K562 (cell line): ENCODE results near the gene ZNF529. TPM values are rescaled to one million over a fixed set of nuclear protein-coding genes. Genes with fewer than 3 reads are reported as not detected.

Experiments
- BCOR ChIP-seq: fragments of 450-650 bp; IDR thresholded peaks from 2 replicates; pipeline ENCODE4 v1.6.1; 2016
- GABPB1 ChIP-seq: sonication (generic); formaldehyde crosslinking; IDR thresholded peaks from 2 replicates; pipeline ENCODE4 v1.8.0; 2022; ENCODE audit warnings: mild to moderate bottlenecking, missing genetic modification reagents
- GTF2A2 ChIP-seq: IDR thresholded peaks from 2 replicates; pipeline ENCODE4 v1.6.1; 2016; ENCODE audit warnings: mild to moderate bottlenecking, missing genetic modification characterization, missing compliant biosample characterization
- IRF1 ChIP-seq: sonication (generic); formaldehyde crosslinking; IDR thresholded peaks from 2 replicates; pipeline ENCODE4 v1.8.0; 2022; ENCODE audit warnings: missing genetic modification reagents, mild to moderate bottlenecking, borderline replicate concordance
- LEF1 ChIP-seq: fragments of 450-650 bp; IDR thresholded peaks from 2 replicates; pipeline ENCODE4 v1.6.1; 2016; ENCODE audit warnings: mild to moderate bottlenecking
- NCOA1 ChIP-seq: fragments of 450-650 bp; IDR thresholded peaks from 2 replicates; pipeline ENCODE4 v1.6.1; 2016; ENCODE audit warnings: low read depth
- RAD21 ChIP-seq, 2 experiments: fragments of 250-450 bp in 1 of 2; fragments of 450-650 bp in 1 of 2; sonication (Bioruptor Pico) in 1 of 2; formaldehyde crosslinking in 1 of 2; IDR thresholded peaks in 1 of 2; conservative IDR thresholded peaks in 1 of 2; 2 replicates each; pipeline versions ENCODE4 v1.4.0 to v1.8.0; 2020 to 2022; ENCODE audit warnings: mild to moderate bottlenecking in 2 of 2, moderate library complexity in 1 of 2
- RERE ChIP-seq: sonication (generic); formaldehyde crosslinking; IDR thresholded peaks from 2 replicates; pipeline ENCODE4 v1.8.0; 2023; ENCODE audit warnings: missing genetic modification reagents, mild to moderate bottlenecking, borderline replicate concordance
- SAFB ChIP-seq: fragments of 200-400 bp; formaldehyde crosslinking; IDR thresholded peaks from 2 replicates; pipeline ENCODE4 v1.6.1; 2017; ENCODE audit warnings: low read depth, low read length, borderline replicate concordance
- TAF1 ChIP-seq: IDR thresholded peaks from 2 replicates; pipeline ENCODE4 v1.6.1; 2011; ENCODE audit warnings: mild to moderate bottlenecking, low read length, moderate library complexity; ENCODE audit not compliant: insufficient read depth, control insufficient read depth, severe bottlenecking; ENCODE audit errors: extremely low read depth
- TOE1 ChIP-seq, 2 experiments: fragments of 450-650 bp in 1 of 2; sonication (generic) in 1 of 2; formaldehyde crosslinking in 1 of 2; IDR thresholded peaks; 2 replicates each; pipeline versions ENCODE4 v1.7.1 to v1.8.0; 2016 to 2022; ENCODE audit warnings: borderline replicate concordance in 2 of 2, mild to moderate bottlenecking in 2 of 2, antibody characterized with exemption in 1 of 2, inconsistent platforms in 1 of 2, low read depth in 1 of 2, missing genetic modification reagents in 1 of 2, moderate library complexity in 1 of 2
- U2AF1 ChIP-seq: fragments of 200-400 bp; formaldehyde crosslinking; optimal IDR thresholded peaks from 2 replicates; pipeline ENCODE3; 2017; ENCODE audit warnings: mild to moderate bottlenecking, low read depth, low read length, moderate library complexity
- USF1 ChIP-seq: sonication (generic); formaldehyde crosslinking; IDR thresholded peaks from 2 replicates; pipeline ENCODE4 v1.9.0; 2022; ENCODE audit warnings: mild to moderate bottlenecking, missing genetic modification reagents
- XRCC3 ChIP-seq: fragments of 450-650 bp; IDR thresholded peaks from 2 replicates; pipeline ENCODE4 v1.6.1; 2017; ENCODE audit warnings: mild to moderate bottlenecking, moderate library complexity
- YBX1 ChIP-seq: fragments of 450-650 bp; IDR thresholded peaks from 2 replicates; pipeline ENCODE4 v1.7.1; 2016; ENCODE audit warnings: mild to moderate bottlenecking
- ZNF12 ChIP-seq: sonication (generic); formaldehyde crosslinking; IDR thresholded peaks from 2 replicates; pipeline ENCODE4 v1.4.0; 2020; ENCODE audit warnings: mild to moderate bottlenecking, missing genetic modification reagents
- ZNF124 ChIP-seq: sonication (generic); formaldehyde crosslinking; IDR thresholded peaks from 2 replicates; pipeline ENCODE4 v1.8.1; 2022; ENCODE audit warnings: missing genetic modification reagents
- ZNF143 ChIP-seq: sonication (generic); formaldehyde crosslinking; IDR thresholded peaks from 2 replicates; pipeline ENCODE4 v1.9.0; 2022; ENCODE audit warnings: mild to moderate bottlenecking, missing genetic modification reagents
- ZNF354B ChIP-seq: fragments of 250-450 bp; sonication (Bioruptor Pico); IDR thresholded peaks from 2 replicates; pipeline ENCODE4 v1.4.0; 2020
- ZNF445 ChIP-seq: fragments of 250-450 bp; sonication (Bioruptor Pico); IDR thresholded peaks from 2 replicates; pipeline ENCODE4 v1.4.0; 2020; ENCODE audit warnings: low read depth, mild to moderate bottlenecking, moderate library complexity
- ZNF77 ChIP-seq: fragments of 250-450 bp; sonication (Bioruptor Pico); IDR thresholded peaks from 2 replicates; pipeline ENCODE4 v1.5.0; 2020
- polyA plus RNA-seq, 8 experiments: library from polyadenylated mRNA; depleted of rRNA in 4 of 8; stranded (reverse) in 5 of 8; unstranded in 3 of 8; fragments of >200 nt; fragmentation: Nextera tagmentation in 2 of 8; fragmentation: Illumina TruSeq in 1 of 8; extraction: Ambion mirVana in 2 of 8; extraction: Trizol in 1 of 8; gene quantifications; 2 replicates each; pipeline versions ENCODE4 v1.2.1 to v1.2.3, GENCODE V29; 2011 to 2014; ENCODE audit warnings: inconsistent platforms in 1 of 8, missing spikeins in 1 of 8
- total RNA-seq, 7 experiments: library from RNA; depleted of rRNA in 6 of 7; stranded (reverse); fragments of >200 nt in 6 of 7; fragmentation: Illumina TruSeq in 2 of 7; extraction: Trizol in 2 of 7; gene quantifications; 2 replicates each; pipeline versions ENCODE4 v1.2.1 to v1.2.3, GENCODE V29; 2011 to 2021; ENCODE audit warnings: low replicate concordance in 1 of 7

The ZNF529 gene
- total and polyA plus RNA-seq, 9 of the 15 experiments (the other 6 are each of a cell fraction or from before 2014, with no cell fraction given), result 2.4 to 12.6 (median 6.3) TPM

- TF ChIP-seq ZNF124 (CRISPR knock-in tag) (no peak), RERE (CRISPR knock-in tag) (no peak), ZNF354B (CRISPR knock-in tag) (no peak), TAF1 (peak; percentile 75), ZNF12 (CRISPR knock-in tag) (no peak), RAD21 (CRISPR knock-in tag; conservative IDR thresholded peaks at IDR 0.05 in 1 of 2, IDR thresholded peaks at IDR 0.05 in 1 of 2) (no peak; a peak in 1 of 4 replicates), ZNF77 (CRISPR knock-in tag) (no peak), NCOA1 (0 out of 2 replicates have a peak, but pooled peaks have one; percentile 10), BCOR (no peak), TOE1 (IDR thresholded peaks at IDR 0.05; ENCODE audit: borderline replicate concordance) (no peak), TOE1 (CRISPR knock-in tag; IDR thresholded peaks at IDR 0.05; ENCODE audit: borderline replicate concordance, low read depth) (no peak), LEF1 (no peak), ZNF143 (CRISPR knock-in tag) (peak; percentile 90), ZNF445 (CRISPR knock-in tag) (no peak), IRF1 (CRISPR knock-in tag) (no peak), XRCC3 (no peak), U2AF1 (no peak), GTF2A2 (tag) (no peak), USF1 (CRISPR knock-in tag) (peak; percentile 28; the same call in 1 of the 2 replicates), SAFB (no peak), YBX1 (no peak), GABPB1 (CRISPR knock-in tag) (peak; percentile 44; the same call in 1 of the 2 replicates)
These were observed 44.7 kb downstream of the ZNF529 start, which contains the start of gene ZNF260 (continued) for GRCh38 chr19:36528194-36528920.
